Activated CD4-positive, alpha-beta T cell treated with anti-CD3 and anti-CD28 coated beads for 24 hours (primary cell): ENCODE results near the gene SLC29A3.

Experiments
- DNase-seq, 2 donors: peaks; one replicate each; pipeline ENCODE4 v3.0.0-alpha.2; 2020; ENCODE audit warnings: low read depth in 2 of 2

Gene SLC29A3

DNA sequence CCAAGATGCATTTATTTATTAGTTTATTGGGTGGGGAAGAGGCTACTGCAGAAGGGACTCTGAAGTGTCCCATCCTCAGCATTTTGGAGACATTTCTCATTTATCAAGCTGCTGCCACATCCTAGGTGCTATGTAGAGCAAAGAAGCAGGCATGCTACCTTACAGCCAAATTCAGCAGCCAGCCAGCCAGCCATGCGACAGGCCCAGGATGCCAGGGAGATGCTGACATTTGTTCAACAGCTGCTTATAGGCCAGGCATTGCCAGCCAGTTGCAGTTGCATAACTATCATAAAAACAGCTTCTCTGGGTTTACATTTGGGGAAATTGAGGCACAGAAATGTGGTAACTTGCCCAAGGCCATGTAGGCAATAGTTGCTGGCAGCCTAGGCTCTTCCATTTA, 2.3 kb downstream of the SLC29A3 start:
- DNase-seq: no peak

DNA sequence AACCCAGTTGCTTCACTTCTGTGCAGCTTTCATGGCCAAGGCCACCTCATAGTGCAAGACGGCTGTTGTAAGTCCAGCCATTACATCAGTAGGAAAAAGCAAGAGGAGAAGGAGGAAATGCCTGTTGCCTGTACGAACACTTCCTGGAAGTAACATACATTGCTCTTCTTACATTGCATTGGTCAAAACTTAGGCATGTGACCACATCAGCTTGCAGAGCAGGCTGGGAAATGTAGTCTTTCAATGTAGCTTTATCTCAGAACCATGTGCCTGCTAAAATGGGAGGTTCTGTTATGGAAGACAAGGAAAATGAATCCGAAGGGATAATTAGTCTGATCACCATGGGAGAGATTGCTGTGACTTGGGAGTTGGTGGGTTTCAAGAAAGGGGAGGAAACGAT, 4.3 kb downstream of the SLC29A3 start:
- no peak for DNase-seq

DNA sequence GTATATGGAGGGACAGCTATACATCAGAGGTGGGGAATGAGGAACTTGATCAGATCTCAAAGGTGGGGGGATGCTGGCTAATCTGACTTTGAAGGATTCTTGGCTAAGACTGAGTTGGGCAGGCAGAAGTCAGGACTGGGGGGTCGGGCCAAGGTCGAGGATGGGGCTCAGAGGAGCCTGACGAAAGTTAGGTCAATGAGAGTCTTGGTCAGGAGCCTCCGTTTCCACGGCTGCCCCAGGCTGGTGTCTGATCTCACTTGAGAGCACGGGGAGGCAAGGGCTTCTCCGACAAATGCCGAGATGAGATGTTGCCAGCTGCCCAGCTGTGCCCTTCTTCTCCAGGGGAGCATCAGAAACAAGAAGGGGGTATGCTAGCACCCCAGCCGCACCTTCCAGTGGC, 5.7 kb downstream of the SLC29A3 start:
- DNase-seq: no peak

DNA sequence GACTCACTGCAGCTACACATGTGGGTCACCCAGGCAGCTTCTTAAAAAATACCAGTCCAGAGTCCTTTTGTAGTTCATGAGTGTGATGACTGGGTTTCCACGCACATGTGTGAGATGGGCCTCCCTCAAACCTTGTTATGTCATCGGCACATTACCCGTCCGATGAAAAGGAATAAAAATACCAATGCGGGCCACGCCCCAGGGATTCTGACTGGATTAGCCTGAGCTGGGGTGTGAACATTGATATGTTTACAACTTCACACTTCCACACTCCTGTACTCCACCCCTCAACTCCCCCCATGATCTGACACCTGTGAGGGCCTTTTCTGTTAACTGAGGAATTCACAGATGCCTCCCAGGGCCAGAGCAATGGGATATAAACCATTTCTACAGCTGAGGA, 6.2 kb downstream of the SLC29A3 start:
- DNase-seq: no peak

DNA sequence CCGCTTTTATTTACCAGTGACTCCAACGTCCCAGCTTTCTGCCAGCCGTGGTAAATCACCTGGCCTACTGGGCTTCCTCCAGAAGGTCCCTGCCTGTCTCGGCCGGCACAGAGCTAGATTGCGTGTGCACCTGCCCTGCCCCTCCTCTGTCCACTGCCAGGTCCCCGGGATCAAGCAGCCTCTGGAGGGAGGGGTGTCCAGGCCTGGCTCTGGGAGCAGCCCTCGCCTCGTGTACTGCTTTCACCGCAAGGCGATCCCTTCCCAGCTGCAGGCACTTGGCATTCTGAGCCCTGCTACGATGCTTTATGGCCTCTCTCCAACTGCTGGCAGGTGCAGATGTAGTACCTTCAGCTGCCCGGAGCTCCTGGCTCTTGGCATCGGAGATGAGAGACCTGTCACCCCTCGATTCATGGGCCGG, 7.4 kb downstream of the SLC29A3 start:
- DNase-seq: no peak

DNA sequence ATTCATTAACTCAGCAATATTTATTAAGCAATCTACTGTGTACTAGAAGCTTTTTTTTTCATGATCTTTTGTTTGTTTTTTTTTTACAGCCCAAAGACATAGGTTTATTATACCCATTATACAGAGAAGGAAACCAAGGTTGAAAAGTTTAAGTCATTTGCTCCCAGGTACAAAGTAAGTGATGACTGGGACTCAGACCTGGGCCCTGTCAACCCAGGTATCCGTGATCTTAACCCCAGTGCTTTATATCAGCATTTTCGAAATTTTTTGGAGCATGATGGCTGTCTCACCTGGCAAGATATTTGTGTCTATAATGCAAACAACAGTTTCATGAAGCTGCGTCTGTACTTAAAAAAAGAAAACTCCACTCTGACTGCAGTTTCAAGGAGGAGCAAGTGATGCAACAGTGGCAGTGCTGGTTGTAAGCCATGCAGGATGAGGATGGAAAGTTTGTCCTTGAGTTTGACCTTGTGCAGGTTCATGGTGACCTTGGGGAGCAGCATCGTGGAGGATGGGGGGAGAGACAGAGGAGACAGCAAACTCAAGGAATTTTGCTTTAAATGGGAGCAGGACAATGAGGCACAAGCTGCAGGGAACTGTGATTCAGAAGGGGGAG, 11.8 kb downstream of the SLC29A3 start:
- no peak for DNase-seq

DNA sequence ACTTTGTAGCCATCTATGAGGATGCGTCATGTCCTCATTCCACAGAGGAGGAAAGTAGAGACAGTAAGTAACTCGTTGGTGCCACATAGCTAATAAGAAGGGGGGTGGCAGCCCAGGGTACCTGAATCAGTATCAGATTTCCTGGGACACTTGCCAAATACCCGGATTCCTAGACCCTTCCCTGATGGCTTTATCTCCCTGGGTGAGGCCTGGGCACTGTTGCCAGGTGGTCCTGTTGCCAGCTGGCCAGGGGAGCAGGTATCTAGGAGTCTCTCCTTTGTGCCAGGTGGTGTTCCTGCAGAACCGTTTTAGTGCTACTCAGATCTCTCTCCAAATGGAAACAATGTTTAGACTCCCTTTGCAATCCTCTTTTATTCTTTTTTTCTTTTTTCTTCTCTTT, 12.7 kb downstream of the SLC29A3 start:
- no peak for DNase-seq

DNA sequence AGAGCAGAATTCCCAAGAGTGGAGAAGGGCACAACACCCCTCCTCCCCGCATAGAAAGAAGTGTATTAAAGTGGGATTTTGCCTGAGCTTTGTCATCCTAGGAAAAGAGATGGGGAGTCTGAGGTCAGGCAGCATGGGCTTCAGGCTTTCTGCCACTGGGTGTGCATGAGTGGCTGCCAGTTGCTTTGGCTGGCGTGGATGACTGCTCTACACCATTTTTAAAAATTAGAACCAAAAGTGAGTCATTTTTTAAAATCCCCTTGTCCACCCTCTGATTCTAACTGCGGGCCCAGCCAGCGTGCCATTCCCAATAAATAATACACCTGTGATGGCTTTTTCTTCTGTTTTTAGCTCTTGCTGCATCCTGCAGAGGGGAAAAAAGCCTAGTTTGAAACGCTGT, 13.4 kb downstream of the SLC29A3 start:
- DNase-seq: no peak

DNA sequence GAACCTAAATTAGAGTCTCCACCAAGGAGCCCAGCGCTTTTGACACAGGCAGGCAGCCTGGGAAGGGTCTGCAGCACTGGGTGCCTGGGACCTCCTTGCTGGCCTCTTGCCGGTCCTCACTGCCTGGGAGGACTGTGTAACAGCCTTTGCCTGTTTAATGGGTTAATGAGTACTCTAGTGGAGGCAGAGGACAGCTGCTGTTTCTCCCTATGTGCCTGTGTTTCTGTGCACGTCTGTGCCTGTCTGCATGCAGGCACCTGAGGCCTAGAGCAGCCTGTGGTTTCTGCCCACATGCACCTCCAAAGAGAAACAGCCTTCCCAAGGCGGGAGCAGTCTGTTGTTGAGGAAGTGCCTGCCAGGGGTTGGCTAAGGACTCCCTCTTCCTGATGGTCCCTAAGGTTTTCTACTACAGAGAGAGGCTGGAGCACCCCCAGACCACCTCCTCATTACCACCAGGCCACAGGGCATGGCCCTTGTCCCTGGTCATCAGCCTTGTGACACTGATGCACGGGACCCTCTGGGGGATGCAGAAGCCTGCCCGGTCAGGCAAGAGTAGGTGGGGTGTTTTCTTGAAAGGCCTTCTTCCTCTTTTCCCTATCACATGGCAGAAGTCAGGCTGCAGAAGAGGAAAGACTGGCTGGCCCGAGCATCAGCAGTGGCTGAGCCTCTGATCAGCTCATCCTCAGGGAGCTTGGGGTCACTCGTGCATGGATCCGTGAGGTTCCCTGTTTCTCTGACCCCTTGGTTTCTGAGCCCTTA, 14.2 kb downstream of the SLC29A3 start:
- no peak for DNase-seq

DNA sequence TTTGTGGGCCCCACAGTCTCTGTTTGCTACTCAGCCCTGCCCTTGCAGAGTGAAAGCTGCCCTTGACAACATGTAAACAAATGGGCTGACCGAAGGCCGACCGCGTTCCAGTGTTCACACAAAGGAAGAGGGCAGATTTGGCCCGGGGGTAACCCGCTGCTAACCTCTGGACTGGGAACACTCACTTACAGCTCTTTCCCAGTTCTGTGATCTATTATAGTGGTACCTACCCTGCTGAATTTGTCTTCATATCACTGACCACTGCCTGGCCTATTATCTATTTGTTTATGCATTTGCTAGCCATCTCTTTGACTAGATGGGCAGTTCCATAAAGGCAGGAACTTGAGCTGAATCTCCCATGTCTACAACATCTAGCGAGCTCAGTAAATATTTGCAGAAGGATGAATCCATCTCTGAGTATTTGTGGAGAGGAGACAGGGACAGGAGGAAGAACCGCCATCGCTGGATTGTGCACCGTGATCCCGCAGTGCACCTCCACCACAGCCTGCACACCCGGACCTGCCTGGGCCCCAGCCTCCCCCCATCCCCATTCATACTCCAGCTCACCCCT, 15.2 kb downstream of the SLC29A3 start:
- no peak for DNase-seq

DNA sequence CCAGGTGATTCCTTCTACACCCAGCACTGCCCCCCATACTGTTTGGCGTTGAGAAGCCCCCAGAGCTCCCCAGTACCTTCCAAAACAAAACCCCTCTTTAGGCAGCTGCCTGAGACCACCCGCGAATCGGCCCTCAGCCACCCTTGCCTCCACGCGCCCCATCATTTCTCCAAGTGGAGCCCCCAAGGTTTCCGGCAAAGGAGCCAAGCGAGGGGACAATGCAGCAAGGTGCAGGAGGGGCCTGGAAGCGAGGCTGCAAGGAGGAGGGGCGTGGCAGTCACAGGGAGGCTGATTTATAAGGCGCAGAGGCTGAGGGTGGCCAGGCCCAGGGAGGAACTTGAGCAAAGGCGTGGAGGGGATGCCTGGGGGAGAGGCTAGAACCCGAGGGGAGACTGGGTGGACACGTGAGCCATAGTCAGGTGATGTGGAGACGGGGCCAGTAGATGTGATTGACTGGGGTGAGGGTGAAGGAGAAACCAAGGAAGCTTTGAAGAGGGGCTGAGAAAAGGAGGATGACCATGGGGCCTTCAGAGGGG, 16.2 kb downstream of the SLC29A3 start:
- DNase-seq: no peak

DNA sequence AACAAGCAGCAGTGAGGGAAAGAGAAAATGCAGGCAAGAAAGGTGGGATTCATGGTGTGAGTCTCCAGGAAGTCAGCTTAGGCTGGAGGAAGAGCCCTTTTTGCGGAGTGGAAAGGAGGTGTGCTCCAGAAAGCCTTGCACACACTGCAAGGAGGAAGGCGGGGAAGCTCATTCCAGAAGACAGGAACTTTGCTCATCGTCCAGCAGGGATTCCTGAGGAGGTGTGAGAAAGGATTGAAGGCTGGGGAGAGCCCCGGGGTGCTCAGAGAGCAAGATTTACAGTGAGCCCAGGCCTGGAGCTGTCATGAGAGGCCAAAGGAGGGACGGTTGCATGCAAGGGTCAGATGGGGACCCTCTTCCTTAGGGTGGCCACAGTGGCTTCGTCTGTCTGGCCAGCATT, 17.6 kb downstream of the SLC29A3 start:
- DNase-seq: no peak

DNA sequence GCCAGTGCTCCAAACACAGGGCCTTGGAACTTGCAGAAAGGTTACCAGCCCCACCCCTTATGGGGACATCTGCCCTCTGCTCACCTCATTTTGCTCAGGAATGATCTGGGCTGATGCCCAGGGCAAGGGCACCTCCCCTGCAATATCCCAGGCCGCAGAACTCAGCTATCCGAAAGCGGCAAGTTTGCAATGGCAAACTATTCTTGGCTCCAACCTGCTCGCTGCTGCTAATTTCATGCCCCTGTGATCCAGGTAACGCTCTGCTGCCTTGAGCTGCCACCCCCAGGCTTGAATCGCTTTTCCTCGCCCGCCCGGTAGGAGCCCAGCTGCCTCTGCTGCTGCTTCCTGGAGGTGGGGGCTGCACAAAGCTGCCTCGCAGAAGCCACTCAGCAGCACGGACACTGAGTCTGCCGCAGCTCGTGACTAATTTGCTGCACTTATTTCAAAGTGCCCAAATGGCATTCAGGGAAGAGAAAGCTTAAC, 18.2 kb downstream of the SLC29A3 start:
- no peak for DNase-seq

DNA sequence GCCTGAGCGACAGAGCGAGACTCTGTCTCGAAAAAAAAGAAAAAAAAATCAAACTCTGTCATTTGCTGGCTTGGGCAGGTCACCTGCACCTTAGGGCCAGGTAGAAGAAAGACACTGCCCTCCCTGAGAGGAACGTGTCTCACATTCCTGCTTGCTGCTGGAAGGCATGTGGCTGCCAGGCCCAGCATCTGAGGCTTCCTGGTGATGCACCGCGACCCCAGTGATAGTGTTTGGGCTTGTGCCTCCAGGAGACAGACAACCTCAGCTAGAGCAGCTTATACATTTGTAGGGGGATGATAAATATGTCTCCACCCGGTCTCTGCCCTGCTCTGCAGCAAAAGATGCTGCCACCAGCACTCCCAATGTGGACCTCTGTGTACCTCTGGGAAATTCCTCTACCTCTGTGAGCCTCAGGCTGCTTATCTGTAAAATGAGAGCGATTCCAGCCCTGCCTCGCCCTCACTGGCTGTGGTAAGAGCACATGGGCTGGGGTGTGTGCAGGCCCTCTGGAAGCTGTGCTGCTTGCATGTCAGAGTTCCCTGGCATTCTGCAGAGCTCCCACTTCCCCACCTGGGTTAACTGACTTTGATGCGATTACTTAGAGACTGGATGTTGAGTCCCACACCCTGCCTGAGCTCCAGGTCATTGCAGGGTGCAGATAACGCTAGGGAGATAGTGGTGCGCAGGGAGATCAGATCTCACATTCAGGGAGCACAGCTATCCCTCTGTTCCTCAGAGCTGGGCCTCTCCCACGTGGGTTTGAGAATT, 19.9 kb downstream of the SLC29A3 start:
- DNase-seq: no peak

DNA sequence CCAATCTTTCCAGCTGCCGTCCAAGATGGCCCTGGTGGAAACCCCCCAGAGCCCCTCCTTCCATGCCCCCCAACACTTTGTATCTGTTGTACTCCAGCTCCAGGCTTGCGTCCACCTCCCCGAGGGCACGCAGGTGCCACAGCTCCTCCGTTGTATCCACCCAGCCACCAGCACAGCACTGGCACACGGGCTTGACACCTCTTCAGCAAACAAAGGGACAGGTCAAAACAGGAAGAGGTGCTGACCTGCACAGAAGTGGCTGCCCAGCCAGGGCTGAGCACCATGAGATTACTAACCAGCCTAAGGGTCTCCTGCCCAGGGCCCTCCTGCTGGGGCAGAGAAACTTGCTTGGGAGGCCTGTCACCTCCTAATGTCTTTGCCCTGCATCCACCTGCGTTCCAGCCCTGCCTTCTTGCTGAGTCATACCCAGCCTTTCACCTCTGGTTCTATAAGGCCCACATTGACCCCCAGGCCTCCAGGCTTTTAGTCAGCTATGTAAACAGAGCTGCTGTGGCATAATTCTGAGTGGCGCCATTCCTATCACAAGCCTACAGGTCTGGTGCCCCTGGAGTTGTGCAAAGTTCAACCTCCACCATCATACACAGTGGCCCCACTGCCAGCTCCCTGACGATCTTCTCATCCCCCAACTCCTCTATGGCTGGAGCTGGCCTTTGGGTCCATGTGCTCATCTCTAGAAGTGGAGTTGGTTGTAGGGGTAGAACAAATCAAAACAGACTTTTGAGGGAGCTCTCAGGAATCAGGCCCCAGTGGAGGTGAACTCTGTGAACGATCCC, 20.9 kb downstream of the SLC29A3 start:
- no peak for DNase-seq

DNA sequence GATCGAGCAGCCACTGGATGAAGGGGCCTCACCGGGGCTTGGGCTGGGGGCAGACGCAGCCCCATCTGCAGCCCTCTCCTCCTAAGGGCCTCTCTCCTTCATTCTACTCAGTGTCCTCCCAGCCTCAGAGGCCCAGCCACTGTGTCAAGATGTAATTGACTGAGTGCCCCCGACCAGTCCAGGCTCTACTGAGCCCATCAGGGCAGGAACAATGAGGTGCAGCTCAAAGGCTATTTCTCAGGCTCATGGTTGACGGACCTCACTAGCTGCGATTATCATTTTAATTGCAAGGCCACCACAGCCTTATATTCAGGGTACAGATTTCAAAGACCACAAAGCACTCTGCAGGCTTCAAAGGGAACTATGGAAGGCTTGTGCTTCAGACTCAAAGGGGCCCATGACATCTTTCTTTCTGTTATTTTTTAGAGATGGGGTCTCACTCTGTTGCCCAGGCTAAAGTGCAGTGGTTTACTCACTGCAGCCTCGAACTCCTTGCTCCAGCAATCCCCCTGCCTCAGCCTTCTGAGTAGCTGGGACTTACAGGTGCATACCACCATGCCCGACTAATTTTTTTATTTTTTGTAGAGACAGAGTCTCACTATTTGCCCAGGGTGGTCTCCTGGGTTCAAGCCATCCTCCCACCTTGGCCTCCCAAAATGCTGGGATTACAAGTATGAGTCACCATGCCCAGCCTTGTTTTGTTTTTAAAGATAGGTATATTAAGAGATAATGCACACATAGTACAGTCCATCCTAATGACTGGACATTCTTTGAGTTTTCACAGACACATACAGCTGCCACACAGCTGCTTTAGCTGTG, 23.7 kb downstream of the SLC29A3 start:
- DNase-seq: no peak

DNA sequence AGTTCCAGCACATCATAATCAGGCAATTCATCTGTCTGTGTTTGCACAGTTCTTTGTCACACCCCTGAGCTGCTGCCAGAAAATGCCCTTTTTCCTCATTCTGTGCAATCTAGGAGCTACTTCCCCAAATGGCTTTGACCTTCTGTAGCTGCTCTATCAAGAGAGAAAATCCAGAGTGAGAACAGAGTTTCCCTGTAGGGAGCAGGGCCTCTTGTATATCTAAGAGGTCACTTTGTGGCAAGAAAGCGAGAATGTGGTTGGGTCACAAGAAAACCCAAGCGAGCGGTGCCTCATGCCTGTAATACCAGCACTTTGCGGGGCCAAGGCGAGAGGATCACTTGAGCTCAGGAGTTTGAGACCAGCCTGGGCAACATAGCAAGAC, 24.3 kb downstream of the SLC29A3 start:
- DNase-seq: no peak

DNA sequence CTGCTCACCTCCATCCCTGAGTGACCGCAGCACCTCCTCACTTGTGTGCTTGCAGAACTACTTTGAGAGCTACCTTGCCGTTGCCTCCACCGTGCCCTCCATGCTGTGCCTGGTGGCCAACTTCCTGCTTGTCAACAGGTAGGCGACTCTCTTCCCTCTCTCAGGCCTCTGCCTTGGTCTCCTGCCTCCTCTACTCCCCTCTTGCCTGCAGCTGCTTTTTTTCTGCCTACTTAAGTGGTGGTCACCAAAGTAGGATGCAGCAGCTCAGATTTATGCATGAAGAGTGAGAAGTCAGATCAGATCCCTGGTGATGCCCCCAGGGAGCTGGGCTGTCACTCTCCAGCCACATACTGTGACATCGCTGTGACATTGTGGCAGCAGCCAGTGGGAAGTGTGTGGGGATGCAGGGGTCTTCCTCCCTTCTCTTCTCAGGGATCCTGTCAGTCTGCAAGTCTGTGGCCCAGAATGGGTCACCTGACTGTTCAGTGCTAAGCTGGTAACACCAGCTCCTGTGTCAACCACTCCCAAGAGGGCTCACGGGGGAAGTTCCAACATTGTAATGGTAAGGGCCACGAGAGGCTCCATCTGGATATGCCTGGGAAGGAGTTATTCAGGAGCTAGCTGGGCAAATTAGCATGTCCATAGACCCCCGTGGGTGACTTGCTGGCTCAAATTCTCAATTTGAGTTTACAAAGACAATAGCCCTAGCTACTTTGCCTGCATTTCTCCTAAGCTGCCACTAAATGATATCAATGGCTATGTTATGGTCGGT, 25.3 kb downstream of the SLC29A3 start:
- DNase-seq: no peak

DNA sequence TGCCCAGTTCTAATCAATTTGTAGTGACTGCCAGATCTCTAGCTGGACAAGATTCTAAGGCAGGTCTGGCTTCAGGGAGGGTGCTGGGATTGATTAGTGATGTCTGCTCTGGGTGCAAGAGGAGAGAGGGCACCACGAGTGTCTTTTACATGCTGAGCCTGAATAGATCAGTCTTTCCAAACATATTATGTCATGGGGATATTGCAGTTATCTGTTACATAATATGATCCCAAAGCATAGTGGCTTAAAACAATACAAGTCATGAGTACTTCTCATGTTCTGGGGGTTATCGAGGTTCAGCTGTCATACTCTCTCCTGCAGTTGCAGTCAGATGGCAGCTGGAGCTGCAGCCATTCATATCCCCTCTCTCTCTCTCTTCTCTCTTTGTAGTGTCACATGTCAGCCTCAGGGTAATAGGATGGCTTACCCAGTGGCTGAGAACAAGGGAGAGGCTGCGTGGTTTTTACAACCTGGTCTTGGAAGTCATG, 26.0 kb downstream of the SLC29A3 start:
- no peak for DNase-seq

DNA sequence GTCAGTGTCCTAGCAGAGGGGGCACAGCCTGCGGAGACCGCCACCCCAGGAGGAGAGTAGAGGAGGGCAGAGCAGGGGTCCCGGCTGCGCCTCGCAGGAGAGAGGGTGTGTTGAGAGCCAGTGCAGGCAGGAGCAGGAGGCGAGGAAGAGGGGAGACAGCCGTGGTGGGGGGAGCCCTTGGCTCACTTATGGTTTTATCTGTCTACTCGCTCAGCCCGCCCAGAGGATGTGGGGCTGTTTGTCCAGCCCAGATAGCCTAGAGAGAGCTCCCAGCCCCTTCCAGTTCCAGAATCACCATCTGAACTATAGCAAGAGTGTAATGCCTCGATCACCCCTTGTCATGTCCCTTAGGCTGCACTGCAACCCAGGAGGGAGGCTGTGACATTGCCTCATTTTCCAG, 26.6 kb downstream of the SLC29A3 start:
- no peak for DNase-seq
